Lung microvascular endothelial cell (primary cell): ENCODE measurements around the gene RAP1GAP2. TPM values are rescaled to one million over a fixed set of nuclear protein-coding genes. Genes with fewer than 3 reads are reported as not detected.
"Not testable (repeated sequence)": the region's sequence is repeated elsewhere in the genome, so short reads cannot be mapped to it uniquely, and the experiment has no call there.

ENCODE experiments used
- DNase-seq, 2 donors: peaks; one replicate each; pipeline versions ENCODE4 v3.0.0 to v3.0.0-alpha.2; 2010; ENCODE audit warnings: low read depth in 2 of 2
- total RNA-seq: library from RNA; depleted of rRNA; stranded (reverse); fragments of >200 nt; gene quantifications from 2 replicates; pipeline ENCODE4 v1.2.1, GENCODE V29; 2014

Gene RAP1GAP2
- total RNA-seq, 1 donor from 2014 or later = 1.2 TPM

- no peak for DNase-seq
These were observed 224.1 kb downstream of the RAP1GAP2 start for GRCh38 chr17:3020381-3020780.

- DNase-seq = no peak
These were observed 226.0 kb downstream of the RAP1GAP2 start for GRCh38 chr17:3022197-3022596.

GRCh38 chr17:3024346-3024745 is 228.1 kb downstream of the RAP1GAP2 start:
- no peak for DNase-seq

DNA sequence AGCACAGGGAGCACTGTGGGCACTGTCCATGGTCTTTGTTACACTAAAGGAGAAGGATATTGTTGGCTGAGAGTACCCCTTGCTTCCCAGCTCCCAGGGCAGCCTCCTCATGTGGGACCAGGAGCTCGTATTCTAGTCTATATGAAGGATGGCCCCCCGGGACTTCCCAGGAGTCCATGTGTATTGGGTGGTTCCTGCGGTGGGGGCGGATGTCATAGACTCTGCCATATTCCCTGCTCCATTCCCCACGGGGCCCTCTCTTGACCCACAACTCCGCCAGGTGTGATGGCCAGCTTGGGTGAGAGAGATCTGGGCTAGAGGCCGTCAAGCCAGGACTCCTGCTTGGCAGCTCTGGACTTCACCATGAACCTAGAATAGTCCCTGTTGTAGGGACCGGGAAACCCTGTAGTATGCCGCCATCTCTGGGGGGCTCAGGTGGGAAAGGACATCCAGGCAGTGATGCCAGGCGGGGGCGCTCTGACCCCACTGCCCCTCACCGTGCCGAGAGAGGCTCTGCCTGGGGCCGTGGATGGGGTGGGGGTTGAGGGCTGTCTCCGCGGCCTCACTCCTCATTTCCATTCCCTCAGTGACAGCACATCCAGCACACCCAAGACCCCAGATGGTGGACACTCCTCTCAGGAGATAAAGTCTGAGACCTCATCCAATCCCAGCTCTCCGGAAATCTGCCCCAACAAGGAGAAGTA is 229.3 kb downstream of the RAP1GAP2 start:
- DNase-seq = no peak

GRCh38 chr17:3026125-3026855 is 230.1 kb downstream of the RAP1GAP2 start:
- DNase-seq = no peak

GRCh38 chr17:3026856-3027751 is 230.9 kb downstream of the RAP1GAP2 start:
- DNase-seq = peak in 1 of 2 donors; percentile 20

GRCh38 chr17:3027786-3028532 is 231.7 kb downstream of the RAP1GAP2 start:
- DNase-seq = no peak

- peak in 1 of 2 donors; percentile 34 for DNase-seq
These were observed 233.1 kb downstream of the RAP1GAP2 start for GRCh38 chr17:3029213-3029913.

DNA sequence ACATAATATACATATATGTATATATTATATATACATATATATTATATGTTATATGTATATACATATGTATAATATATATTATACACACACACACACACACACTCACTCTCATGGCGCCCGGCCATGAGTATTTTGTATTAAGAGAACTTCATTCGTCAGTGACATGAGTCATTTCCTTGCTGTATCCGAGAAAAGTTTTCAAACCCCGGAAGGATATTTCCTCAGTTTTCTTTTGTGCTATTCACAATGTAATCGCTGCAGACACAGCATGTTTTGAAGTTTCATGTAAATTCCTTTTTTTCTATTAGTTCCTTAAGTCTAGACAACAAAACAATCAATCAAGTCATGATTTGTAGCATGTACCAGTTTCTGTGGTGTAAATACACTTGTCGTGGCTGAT is 233.9 kb downstream of the RAP1GAP2 start:
- DNase-seq = peak; percentile 81 to 97

DNA sequence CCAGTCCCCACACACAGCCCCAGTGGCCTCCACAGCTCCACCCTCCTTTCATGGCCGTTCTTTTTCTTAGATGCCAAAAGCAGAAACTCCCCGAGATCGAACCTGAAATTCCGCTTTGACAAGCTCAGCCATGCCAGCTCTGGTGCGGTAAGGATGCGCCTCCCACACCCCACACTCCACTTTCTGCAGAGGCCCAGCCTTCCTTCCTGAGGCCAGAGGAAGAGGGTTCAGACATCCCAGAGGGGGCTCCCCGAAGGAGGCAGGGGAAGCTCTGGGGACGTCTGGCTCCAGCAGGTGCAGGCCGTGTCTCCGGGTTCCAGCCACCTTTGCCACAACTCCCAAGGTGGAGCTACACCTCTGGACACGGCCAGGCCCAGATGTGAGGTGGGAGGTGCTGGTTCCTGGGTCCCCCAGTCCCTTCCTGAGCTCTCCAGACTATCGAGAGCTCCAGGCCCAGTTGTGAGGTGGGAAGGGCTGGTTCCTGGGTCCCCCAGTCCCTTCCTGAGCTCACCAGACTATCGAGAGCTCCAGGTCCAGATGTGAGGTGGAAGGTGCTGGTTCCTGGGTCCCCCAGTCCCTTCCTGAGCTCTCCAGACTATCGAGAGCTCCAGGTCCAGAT is 234.7 kb downstream of the RAP1GAP2 start:
- not testable (repeated sequence) for DNase-seq

DNA sequence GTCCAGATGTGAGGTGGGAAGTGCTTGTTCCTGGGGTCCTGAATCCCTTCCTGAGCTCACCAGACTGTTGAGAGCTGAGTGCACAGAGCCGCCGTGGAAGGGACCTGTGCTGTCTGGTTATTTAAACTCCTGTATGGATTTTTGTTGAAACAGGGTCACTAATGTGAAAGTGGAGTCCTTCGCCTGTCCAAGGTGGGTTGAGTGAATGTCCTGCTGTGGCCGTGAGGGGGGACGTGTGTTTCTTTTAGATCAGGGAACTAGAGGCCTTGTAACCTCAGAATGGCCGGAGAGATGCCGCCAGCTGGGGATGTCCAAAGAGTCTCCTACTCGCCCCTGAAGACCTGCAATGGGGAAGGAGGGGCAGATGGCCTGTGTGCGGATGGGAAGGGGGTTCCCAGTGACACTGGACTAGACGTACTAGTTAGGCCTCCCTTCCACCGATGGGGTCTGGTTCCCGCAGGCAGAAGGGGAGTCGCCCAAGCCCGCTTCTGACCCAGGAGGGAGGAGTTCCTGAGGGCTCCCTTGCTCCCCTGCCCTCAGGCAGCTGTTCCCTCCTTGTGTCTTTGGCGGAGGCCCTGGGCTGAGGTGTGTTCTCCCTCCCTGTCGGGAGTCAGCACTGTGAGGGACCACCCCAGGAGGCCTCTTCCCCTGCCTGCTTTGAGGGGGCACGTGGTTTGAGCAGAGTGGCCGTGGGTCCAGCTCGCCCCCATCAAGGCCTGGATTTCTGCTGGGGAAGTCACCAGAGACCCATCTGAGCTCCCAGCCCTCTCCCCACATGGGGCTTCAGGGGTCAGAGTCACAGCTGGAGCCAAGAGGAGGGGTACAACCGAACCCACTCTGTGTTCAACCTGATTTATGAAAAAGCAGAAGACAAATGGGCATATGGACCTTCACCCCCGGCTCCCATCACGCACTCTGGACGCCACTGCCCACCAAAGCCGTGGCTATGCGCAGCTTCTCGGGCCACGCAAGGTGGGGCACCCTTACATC is 236.3 kb downstream of the RAP1GAP2 start:
- DNase-seq = no peak

- DNase-seq = no peak
These were observed 237.0 kb downstream of the RAP1GAP2 start for GRCh38 chr17:3033248-3033640.

- DNase-seq = no peak
These were observed 237.7 kb downstream of the RAP1GAP2 start for GRCh38 chr17:3033741-3034577.

DNA sequence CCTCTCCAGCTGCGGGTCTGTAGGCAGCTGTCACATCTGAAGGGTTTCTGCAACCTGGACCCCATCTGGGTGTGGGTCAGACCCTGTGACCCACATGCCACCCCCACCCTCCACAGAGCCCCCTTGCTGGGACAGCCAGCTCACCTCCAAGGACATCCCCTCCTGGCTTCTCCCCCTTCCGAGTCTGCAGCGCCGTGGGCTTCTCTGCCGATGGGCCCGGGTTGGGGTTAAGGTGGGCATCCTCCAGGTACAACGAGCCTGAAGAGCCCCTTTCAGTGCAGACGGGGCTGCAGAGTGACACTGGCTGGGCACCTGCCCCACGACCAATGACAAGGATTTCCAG is 238.3 kb downstream of the RAP1GAP2 start:
- DNase-seq = no peak

GRCh38 chr17:3035256-3035967 is 239.2 kb downstream of the RAP1GAP2 start:
- no peak for DNase-seq

DNA sequence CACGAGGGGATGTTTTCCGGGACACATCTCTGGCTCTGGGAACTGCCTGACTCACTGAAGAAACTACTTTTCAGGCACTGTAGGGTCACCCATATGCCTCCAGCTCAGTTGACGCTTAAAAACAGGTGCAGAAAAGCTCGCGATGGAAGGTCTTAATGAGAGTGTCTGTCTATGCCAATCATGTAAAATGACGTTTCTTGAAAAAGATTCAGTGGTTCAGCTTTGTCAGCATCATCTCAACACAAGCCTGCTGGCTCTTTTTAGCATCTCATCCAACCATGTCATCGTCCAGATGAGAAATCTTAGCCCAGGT is 239.7 kb downstream of the RAP1GAP2 start:
- no peak for DNase-seq

DNA sequence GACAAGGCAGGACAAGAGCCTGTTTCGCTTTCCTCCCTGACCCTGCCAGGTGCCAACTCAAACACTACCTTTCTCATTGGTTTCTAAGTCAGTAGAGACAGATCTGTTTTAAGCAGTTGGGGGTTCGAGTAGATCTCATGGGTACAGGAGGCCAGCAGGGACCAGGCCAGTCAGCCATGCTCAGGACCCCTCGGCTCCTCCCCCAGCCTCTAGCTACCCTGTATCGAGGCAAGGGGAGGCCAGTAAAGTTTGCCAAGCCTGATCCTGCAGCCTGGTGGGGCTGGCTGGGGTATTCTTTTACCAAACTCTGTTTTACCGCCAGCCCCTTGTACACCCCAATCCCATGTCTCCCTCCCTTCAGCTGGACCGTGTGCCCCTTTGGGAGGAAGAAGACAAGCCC is 240.6 kb downstream of the RAP1GAP2 start:
- DNase-seq = no peak

GRCh38 chr17:3037259-3037658 is 241.0 kb downstream of the RAP1GAP2 start:
- DNase-seq = no peak
